ENCODE data around the gene SIRT3.
A peak's percentile ranks its signal among the peaks of the same experiment; 100 is the strongest.
"Not testable (repeated sequence)": the region's sequence is repeated elsewhere in the genome, so short reads cannot be mapped to it uniquely, and the experiment has no call there.

The SIRT3 gene

DNA sequence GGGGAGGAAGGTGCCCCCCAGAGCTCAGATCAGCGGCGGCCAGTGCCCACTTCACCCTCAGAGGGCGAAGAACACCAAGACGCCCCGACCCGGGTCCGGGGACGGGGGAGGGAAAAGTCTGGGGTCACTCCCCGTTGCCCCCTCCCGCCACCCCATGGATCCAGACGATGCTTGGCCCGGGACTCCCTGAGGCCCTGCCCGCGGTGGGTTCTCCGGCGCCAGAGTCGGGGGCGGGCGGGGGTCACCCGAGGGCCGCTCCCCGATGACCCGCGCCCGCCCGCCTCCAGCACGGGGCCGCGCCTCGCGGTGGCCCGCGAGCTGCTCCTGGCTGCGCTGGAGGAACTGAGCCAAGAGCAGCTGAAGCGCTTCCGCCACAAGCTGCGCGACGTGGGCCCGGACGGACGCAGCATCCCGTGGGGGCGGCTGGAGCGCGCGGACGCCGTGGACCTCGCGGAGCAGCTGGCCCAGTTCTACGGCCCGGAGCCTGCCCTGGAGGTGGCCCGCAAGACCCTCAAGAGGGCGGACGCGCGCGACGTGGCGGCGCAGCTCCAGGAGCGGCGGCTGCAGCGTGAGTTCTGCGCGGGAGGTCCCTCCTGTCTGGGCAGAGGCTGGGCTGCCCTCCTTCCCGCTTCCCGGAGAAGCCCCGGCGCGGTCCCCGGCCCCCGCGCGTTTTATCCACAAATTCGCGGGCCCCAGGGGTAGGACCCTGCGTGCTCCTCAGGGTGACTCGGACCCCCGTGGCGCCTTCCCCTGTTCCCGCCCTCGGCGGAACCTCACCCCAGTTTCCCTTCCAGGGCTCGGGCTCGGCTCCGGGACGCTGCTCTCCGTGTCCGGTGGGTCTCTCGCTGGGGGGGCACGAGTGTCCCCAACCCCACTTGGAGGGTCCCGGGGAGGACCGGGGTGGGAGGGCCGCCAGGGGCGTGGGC is 43.2 kb upstream of the SIRT3 start:
- peaks cover 0 to 10% of the 10 kb centered on the region in 2 donors for H3K36me3 Mint-ChIP-seq
- ATAC-seq (replicated peaks) (peak in 1 of 2 donors; percentile 44), DNase-seq (no peak)
- H3K4me3 Mint-ChIP-seq, result peak overlapping the region in 1 of 2 donors; percentile 81
- H3K4me1 Mint-ChIP-seq, result peaks cover 23 to 47% of the 10 kb centered on the region in 2 donors
- no peak overlapping the region for H3K27ac Mint-ChIP-seq
- peaks cover 34 to 47% of the 10 kb centered on the region in 2 donors for H3K27me3 Mint-ChIP-seq
- peaks cover 0 to 6% of the 10 kb centered on the region in 2 donors for H3K9me3 Mint-ChIP-seq

- Mint-ChIP-seq H3K36me3 (peaks cover 0 to 10% of the 10 kb centered on the region in 2 donors), H3K27ac (peak within 1 kb of the TSS; percentile 87), H3K9me3 (peaks cover 0 to 6% of the 10 kb centered on the region in 2 donors), H3K4me1 (peaks cover 23 to 47% of the 10 kb centered on the region in 2 donors), H3K4me3 (peak within 1 kb of the TSS; percentile 67 to 76), H3K27me3 (peaks cover 28 to 38% of the 10 kb centered on the region in 2 donors)
- no peak for DNase-seq
- ATAC-seq (replicated peaks), result no peak
These were observed 42.1 kb upstream of the SIRT3 start, which contains the start of gene NLRP6 for GRCh38 chr11:278001-278951. Gene NLRP6 (plus strand): TSS chr11:278407. CDS start chr11:278570, 163 bp downstream.

GRCh38 chr11:276219-276618 is 40.1 kb upstream of the SIRT3 start:
- Mint-ChIP-seq H3K9me3 (peaks cover 0 to 6% of the 10 kb centered on the region in 2 donors), H3K27ac (no peak overlapping the region), H3K4me3 (no peak overlapping the region), H3K27me3 (peaks cover 10 to 17% of the 10 kb centered on the region in 2 donors), H3K4me1 (peaks cover 18 to 41% of the 10 kb centered on the region in 2 donors), H3K36me3 (peaks cover 0 to 10% of the 10 kb centered on the region in 2 donors)
- DNase-seq (no peak), ATAC-seq (replicated peaks) (no peak)

DNA sequence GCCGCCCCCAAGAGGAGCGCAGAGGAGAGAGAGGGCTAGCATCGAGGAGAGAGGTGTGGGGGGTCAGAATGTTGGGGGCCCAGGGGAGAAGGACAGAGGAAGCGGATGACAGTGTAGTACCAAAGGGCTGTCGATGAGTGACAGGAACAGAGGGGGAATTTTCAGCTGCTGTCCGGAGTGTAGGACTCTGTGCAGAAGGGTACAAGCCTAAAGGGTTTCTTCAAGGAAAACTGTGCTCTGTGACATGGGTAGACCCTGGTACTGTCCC is 36.7 kb upstream of the SIRT3 start:
- Mint-ChIP-seq H3K36me3 (peaks cover 2 to 9% of the 10 kb centered on the region in 2 donors), H3K9me3 (peaks cover 0 to 6% of the 10 kb centered on the region in 2 donors), H3K27ac (no peak overlapping the region), H3K4me1 (peaks cover 25 to 50% of the 10 kb centered on the region in 2 donors), H3K27me3 (no peaks in the 10 kb centered on the region), H3K4me3 (no peak overlapping the region)
- no peak for DNase-seq
- no peak for ATAC-seq (replicated peaks)

DNA sequence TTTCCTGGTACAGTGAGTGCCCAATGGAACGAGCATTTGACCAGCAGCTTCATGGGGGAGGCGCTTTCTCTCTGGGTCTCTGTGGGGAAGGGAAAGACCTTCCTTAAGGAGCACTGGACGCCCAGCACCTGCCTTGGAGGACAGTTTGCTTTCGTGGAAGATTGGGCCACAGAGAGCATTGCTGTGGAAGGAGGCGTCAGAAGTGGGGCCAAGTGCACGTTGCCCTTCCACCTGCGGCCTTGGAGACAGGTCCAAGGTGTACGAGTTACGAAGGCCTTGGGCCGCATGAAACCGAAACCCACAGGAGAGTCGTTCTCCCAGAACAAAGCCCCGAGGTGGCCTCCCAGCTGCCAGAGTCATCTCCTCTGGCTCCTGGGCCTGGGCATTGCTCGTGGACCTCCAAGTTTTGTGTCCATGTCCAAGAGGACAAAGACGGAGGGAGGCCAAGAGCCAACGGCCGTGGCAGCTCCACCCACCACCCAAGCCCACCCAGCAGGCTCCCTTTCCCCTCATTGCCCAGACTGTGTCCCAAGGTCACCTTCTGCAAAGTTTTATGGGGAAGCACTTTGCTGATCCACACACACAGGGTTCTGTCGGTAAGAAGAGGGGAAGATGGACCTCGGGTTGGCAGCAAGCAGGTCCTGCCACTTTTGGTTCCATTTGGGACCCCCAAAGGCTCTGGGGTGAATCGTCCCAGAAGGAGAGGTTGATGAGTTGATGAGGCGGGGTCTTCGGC is 36.2 kb upstream of the SIRT3 start:
- H3K9me3 Mint-ChIP-seq, result peaks cover 0 to 6% of the 10 kb centered on the region in 2 donors
- H3K36me3 Mint-ChIP-seq, result peaks cover 2 to 5% of the 10 kb centered on the region in 2 donors
- no peak overlapping the region for H3K4me3 Mint-ChIP-seq
- no peaks in the 10 kb centered on the region for H3K27me3 Mint-ChIP-seq
- no peak overlapping the region for H3K27ac Mint-ChIP-seq
- DNase-seq (no peak), ATAC-seq (replicated peaks) (no peak)
- peaks cover 23 to 50% of the 10 kb centered on the region in 2 donors for H3K4me1 Mint-ChIP-seq

DNA sequence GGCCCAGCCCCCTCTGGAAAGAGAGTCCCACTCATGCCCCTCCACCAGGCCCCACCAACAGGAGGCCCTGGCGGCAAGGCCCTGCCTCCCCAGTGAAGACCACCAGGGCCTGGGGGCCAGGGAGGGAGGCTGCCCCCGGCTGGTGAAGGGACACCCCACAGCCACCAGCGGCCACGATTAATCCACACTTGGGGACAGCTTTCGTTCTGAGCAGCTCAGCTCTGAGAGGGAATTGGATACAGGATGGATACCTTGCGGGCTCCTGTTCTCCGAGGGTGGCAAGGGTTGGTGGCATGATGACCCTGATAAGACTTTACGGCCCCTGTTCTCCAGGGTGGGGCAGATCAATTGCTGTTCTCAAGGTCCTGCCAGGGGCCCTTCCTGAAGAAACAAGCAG is 35.2 kb upstream of the SIRT3 start:
- Mint-ChIP-seq H3K4me3 (no peak overlapping the region), H3K9me3 (peaks cover 0 to 2% of the 10 kb centered on the region in 2 donors), H3K27me3 (no peaks in the 10 kb centered on the region), H3K36me3 (peaks cover 0 to 2% of the 10 kb centered on the region in 2 donors), H3K27ac (no peak overlapping the region), H3K4me1 (peaks cover 24 to 58% of the 10 kb centered on the region in 2 donors)
- ATAC-seq (replicated peaks) (no peak), DNase-seq (no peak)

- no peak for DNase-seq
- no peaks in the 10 kb centered on the region for H3K27me3 Mint-ChIP-seq
- ATAC-seq (replicated peaks), result no peak
- H3K36me3 Mint-ChIP-seq, result peaks cover 0 to 2% of the 10 kb centered on the region in 2 donors
- peaks cover 24 to 58% of the 10 kb centered on the region in 2 donors for H3K4me1 Mint-ChIP-seq
- H3K27ac Mint-ChIP-seq, result peak overlapping the region; percentile 97
- peaks cover 0 to 2% of the 10 kb centered on the region in 2 donors for H3K9me3 Mint-ChIP-seq
- no peak overlapping the region for H3K4me3 Mint-ChIP-seq
These were observed 34.5 kb upstream of the SIRT3 start for GRCh38 chr11:270451-271318.

DNA sequence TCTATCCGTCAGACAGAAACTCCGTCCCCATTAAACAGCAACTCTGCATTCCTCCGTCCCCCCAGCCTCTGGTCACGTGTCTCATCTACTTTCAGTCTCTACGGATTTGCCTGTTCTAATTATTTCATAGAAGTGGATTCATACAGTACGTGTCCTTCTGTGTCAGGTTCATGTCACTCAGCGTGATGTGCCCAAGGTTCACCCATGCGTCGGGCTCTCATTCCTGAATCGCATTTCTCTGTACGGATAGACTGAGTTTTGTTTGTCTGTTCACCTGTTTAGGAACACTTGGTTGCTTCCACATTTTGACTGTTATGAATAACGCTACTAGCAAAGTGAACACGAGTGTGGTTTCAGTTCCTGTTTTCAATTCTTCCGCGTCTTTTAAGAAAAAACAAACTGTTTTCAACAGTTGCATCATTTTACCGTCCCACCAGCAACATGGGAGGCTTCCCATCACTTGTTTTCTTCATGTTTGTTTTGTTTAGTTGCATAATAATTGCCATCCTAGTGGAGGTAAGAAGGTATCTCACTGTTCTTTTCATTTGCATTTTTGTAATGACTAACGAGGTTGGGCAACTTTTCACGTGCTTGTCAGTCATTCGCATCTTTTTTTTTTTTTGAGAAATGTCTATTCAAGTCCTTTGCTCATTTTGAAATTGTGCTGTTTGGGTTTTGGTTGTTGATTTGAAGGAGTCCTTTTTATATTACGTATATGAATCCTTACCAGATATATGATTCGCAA is 33.2 kb upstream of the SIRT3 start:
- H3K27me3 Mint-ChIP-seq, result no peaks in the 10 kb centered on the region
- peaks cover 24 to 51% of the 10 kb centered on the region in 2 donors for H3K4me1 Mint-ChIP-seq
- ATAC-seq (replicated peaks) (peak; percentile 85 to 86), DNase-seq (peak; percentile 77)
- peaks cover 0 to 2% of the 10 kb centered on the region in 2 donors for H3K9me3 Mint-ChIP-seq
- H3K27ac Mint-ChIP-seq, result peak overlapping the region; percentile 97
- peaks cover 0 to 2% of the 10 kb centered on the region in 2 donors for H3K36me3 Mint-ChIP-seq
- H3K4me3 Mint-ChIP-seq, result peak overlapping the region; percentile 79 to 84

- peak; percentile 60 to 65 for ATAC-seq (replicated peaks)
These were observed 32.6 kb upstream of the SIRT3 start for GRCh38 chr11:268716-269145.

GRCh38 chr11:267491-267994 is 31.4 kb upstream of the SIRT3 start:
- DNase-seq, result peak; percentile 53
- peaks cover 0 to 2% of the 10 kb centered on the region in 2 donors for H3K9me3 Mint-ChIP-seq
- H3K4me1 Mint-ChIP-seq, result peaks cover 24 to 57% of the 10 kb centered on the region in 2 donors
- peak; percentile 33 to 42 for ATAC-seq (replicated peaks)
- H3K36me3 Mint-ChIP-seq, result peaks cover 0 to 2% of the 10 kb centered on the region in 2 donors
- peak overlapping the region; percentile 97 for H3K27ac Mint-ChIP-seq
- H3K4me3 Mint-ChIP-seq, result peak overlapping the region; percentile 79 to 84
- H3K27me3 Mint-ChIP-seq, result no peaks in the 10 kb centered on the region

More at GRCh38 chr11:268716-269145, 32.6 kb upstream of the SIRT3 start:
- peak overlapping the region; percentile 79 to 84 for H3K4me3 Mint-ChIP-seq
- peak overlapping the region; percentile 97 for H3K27ac Mint-ChIP-seq
- peaks cover 24 to 51% of the 10 kb centered on the region in 2 donors for H3K4me1 Mint-ChIP-seq
- not testable (repeated sequence) for H3K27me3 Mint-ChIP-seq, H3K36me3 Mint-ChIP-seq, H3K9me3 Mint-ChIP-seq
- peak; percentile 66 for DNase-seq

DNA sequence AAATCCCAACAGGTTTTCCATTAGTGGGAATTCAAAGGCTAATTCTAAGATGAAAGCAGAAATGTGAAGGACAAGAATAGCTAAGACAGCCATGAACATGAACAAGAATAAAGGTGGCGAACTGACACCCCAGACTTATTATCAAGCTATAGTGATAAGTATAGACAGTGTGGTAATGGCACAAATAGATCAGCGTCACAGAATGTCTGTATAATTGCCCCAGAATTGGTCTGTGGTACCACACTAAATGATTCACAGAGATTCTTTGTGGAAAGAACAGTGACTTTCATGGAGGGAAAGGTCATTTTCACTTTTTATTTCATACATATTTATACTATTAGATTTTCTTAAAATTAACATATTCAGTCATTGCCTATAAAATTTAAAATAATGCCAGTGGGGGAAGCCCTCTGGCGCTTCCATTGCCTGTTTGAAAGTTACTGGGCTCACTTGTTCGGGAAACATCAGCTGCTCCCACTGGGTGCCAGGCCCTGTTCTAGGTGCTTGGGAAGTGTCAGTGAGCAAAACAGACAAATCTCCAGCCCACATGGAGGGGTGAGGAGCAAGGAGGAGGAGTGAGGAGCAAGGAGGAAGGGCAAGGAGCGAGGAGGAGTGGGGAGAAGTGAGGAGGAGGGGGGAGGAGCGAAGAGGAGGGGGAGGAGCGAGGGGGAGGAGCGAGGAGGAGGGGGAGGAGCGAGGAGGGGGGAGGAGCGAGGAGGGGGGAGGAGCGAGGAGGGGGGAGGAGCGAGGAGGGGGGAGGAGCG is 30.7 kb upstream of the SIRT3 start:
- no peak for ATAC-seq (replicated peaks)
- H3K27me3 Mint-ChIP-seq, result no peaks in the 10 kb centered on the region
- peaks cover 3% of the 10 kb centered on the region in 2 donors for H3K9me3 Mint-ChIP-seq
- H3K4me3 Mint-ChIP-seq, result peak overlapping the region; percentile 64 to 75
- peak overlapping the region; percentile 87 for H3K27ac Mint-ChIP-seq
- H3K4me1 Mint-ChIP-seq, result peaks cover 25 to 61% of the 10 kb centered on the region in 2 donors
- DNase-seq, result no peak
- peaks cover 0 to 2% of the 10 kb centered on the region in 2 donors for H3K36me3 Mint-ChIP-seq

All from stimulated activated naive B cell treated with anti-CD40 and anti-IgM and Interleukin-4, amounts not matched to agents 10 μg/mL and 1 μg/mL and 100 μg/mL, for 72 hours (primary cell).